ENCODE data around the gene FBXO24. TPM values are rescaled to one million over a fixed set of nuclear protein-coding genes. Genes with fewer than 3 reads are reported as not detected.

FBXO24 gene
- total and polyA plus RNA-seq, 9 of the 15 experiments (the other 6 are each of a cell fraction or from before 2014, with no cell fraction given), result 0.17 to 0.95 (median 0.50) TPM

DNA sequence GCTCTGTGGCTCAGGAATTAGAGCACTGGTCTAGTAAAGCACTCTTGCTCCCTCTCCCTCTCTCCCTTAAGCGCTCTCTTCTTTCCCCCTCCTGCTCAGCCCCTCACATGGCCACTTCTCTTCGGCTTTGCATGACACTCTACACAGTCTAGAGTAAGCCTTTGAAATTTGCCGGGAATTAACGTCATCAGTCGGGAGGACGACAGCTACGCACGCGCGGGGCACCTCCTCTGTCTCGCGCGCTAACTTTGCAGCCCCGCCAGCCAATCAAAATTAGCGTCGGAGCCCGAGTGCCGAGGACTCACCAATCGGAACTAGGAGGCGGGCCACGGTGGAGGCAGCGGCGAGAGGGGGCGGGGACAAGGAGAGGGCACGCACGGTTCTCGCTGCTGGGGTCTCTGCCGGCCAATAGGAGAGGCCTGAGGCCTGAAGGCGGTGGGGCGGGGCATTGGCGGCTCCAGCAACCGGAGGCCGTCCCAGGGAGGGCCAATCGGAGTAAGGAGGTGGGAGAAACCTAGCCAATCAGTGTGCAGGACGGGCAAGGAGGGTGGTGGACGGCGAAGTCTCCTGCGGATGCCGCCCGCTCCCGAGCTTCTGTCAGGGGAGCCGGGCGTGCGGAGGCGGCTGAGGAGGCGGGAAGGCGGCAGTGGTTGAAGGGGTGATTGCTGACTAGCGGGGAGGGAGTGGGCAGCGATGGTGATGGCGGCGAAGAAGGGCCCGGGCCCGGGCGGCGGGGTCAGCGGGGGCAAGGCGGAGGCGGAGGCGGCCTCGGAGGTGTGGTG lies 47.3 kb upstream of the FBXO24 start, which contains the start of gene AGFG2 (continued):
- TF ChIP-seq, protein P1, sequence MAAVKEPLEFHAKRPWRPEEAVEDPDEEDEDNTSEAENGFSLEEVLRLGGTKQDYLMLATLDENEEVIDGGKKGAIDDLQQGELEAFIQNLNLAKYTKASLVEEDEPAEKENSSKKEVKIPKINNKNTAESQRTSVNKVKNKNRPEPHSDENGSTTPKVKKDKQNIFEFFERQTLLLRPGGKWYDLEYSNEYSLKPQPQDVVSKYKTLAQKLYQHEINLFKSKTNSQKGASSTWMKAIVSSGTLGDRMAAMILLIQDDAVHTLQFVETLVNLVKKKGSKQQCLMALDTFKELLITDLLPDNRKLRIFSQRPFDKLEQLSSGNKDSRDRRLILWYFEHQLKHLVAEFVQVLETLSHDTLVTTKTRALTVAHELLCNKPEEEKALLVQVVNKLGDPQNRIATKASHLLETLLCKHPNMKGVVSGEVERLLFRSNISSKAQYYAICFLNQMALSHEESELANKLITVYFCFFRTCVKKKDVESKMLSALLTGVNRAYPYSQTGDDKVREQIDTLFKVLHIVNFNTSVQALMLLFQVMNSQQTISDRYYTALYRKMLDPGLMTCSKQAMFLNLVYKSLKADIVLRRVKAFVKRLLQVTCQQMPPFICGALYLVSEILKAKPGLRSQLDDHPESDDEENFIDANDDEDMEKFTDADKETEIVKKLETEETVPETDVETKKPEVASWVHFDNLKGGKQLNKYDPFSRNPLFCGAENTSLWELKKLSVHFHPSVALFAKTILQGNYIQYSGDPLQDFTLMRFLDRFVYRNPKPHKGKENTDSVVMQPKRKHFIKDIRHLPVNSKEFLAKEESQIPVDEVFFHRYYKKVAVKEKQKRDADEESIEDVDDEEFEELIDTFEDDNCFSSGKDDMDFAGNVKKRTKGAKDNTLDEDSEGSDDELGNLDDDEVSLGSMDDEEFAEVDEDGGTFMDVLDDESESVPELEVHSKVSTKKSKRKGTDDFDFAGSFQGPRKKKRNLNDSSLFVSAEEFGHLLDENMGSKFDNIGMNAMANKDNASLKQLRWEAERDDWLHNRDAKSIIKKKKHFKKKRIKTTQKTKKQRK (IDR thresholded peaks at IDR 0.05; ENCODE audit: borderline replicate concordance, low read depth, low read length), result no peak; the same call in 1 of the 2 replicates
- peak; percentile 93 for TF ChIP-seq MEIS2 (IDR thresholded peaks at IDR 0.05; ENCODE audit: partially characterized antibody)
- TF ChIP-seq, protein P2, sequence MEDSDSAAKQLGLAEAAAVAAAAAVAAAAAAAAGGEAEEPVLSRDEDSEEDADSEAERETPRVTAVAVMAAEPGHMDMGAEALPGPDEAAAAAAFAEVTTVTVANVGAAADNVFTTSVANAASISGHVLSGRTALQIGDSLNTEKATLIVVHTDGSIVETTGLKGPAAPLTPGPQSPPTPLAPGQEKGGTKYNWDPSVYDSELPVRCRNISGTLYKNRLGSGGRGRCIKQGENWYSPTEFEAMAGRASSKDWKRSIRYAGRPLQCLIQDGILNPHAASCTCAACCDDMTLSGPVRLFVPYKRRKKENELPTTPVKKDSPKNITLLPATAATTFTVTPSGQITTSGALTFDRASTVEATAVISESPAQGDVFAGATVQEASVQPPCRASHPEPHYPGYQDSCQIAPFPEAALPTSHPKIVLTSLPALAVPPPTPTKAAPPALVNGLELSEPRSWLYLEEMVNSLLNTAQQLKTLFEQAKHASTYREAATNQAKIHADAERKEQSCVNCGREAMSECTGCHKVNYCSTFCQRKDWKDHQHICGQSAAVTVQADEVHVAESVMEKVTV (CRISPR knock-in tag; IDR thresholded peaks at IDR 0.05), result 0 out of 2 replicates have a peak, but pooled peaks have one; percentile 31
- TF ChIP-seq, protein P3, sequence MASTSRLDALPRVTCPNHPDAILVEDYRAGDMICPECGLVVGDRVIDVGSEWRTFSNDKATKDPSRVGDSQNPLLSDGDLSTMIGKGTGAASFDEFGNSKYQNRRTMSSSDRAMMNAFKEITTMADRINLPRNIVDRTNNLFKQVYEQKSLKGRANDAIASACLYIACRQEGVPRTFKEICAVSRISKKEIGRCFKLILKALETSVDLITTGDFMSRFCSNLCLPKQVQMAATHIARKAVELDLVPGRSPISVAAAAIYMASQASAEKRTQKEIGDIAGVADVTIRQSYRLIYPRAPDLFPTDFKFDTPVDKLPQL (IDR thresholded peaks at IDR 0.05; ENCODE audit: extremely low read depth, insufficient read length), result no peak
- TF ChIP-seq SNRNP70 (optimal IDR thresholded peaks at IDR 0.05; ENCODE audit: low read depth, low read length), result no peak
- TF ChIP-seq CBX8 (IDR thresholded peaks at IDR 0.05; ENCODE audit: borderline replicate concordance, extremely low read depth, low read depth, low read length, poor library complexity, severe bottlenecking), result no peak
- TF ChIP-seq, protein P4, sequence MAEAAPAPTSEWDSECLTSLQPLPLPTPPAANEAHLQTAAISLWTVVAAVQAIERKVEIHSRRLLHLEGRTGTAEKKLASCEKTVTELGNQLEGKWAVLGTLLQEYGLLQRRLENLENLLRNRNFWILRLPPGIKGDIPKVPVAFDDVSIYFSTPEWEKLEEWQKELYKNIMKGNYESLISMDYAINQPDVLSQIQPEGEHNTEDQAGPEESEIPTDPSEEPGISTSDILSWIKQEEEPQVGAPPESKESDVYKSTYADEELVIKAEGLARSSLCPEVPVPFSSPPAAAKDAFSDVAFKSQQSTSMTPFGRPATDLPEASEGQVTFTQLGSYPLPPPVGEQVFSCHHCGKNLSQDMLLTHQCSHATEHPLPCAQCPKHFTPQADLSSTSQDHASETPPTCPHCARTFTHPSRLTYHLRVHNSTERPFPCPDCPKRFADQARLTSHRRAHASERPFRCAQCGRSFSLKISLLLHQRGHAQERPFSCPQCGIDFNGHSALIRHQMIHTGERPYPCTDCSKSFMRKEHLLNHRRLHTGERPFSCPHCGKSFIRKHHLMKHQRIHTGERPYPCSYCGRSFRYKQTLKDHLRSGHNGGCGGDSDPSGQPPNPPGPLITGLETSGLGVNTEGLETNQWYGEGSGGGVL (CRISPR knock-in tag; IDR thresholded peaks at IDR 0.05), result no peak
- TF ChIP-seq ZNF3 (CRISPR knock-in tag; IDR thresholded peaks at IDR 0.05), result no peak
- TF ChIP-seq STAT5B (CRISPR knock-in tag; IDR thresholded peaks at IDR 0.05), result no peak
- no peak; the same call in 1 of the 2 replicates for TF ChIP-seq ZNF668 (CRISPR knock-in tag; IDR thresholded peaks at IDR 0.05)
- no peak for TF ChIP-seq PCBP2 (IDR thresholded peaks at IDR 0.05; ENCODE audit: low read depth, low read length, poor library complexity, severe bottlenecking)
- TF ChIP-seq, protein P5, sequence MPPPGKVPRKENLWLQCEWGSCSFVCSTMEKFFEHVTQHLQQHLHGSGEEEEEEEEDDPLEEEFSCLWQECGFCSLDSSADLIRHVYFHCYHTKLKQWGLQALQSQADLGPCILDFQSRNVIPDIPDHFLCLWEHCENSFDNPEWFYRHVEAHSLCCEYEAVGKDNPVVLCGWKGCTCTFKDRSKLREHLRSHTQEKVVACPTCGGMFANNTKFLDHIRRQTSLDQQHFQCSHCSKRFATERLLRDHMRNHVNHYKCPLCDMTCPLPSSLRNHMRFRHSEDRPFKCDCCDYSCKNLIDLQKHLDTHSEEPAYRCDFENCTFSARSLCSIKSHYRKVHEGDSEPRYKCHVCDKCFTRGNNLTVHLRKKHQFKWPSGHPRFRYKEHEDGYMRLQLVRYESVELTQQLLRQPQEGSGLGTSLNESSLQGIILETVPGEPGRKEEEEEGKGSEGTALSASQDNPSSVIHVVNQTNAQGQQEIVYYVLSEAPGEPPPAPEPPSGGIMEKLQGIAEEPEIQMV (tag; conservative IDR thresholded peaks at IDR 0.05; ENCODE audit: low read depth), result no peak
- TF ChIP-seq POLR3A (IDR thresholded peaks at IDR 0.05; ENCODE audit: borderline replicate concordance, extremely low read depth, insufficient read depth, insufficient read length), result no peak
